Measurements from ENCODE around the gene MS4A8.

GRCh38 chr11:60717956-60718355 is 18.5 kb downstream of the MS4A8 start:
- TF ChIP-seq CTCF (IDR thresholded peaks at IDR 0.05) = no peak
- no peak for TF ChIP-seq EZH2 (IDR thresholded peaks at IDR 0.05)
- no peak for TF ChIP-seq EZH2phosphoT487 (IDR thresholded peaks at IDR 0.05)

Data from neural progenitor cell (in vitro differentiated cells).